ENCODE results near the gene CHMP6.
A peak's percentile ranks its signal among the peaks of the same experiment; 100 is the strongest.

Gene CHMP6

DNA sequence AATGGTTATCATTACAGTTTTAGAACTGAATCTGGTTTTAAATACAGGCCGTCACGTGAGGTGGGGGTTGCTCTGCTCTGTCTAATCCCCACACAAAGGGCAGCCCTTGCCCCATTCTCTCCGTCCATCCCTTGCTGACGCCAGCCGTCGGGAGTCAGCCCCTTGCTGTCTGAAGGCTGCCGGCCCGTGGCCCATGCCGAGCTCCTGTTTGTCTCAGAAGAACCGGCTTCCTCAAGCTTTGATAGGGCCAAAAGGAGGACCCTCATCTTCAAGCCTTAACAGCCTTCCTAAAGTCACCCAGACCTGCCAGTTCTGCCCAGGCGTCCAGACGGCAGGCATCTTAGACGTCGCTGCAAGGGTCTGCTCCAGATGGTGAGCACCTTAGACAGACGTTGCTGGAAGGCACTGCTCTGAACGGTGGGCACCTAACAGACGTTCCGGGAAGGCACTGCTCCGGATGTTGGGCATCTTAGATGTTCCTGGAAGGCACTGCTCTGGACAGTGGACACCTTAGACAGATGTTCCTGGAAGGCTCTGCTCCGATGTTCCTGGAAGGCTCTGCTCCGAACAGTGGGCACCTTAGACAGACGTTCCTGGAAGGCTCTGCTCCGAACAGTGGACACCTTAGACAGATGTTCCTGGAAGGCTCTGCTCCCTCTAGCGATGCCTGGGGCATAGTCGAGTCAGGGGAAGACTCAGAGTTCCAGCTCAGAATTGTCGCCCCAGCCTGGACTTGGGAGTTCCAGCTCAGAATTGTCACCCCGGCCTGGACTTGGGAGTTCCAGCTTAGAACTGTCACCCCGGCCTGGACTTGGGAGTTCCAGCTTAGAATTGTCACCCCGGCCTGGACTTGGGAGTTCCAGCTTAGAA lies 35.1 kb upstream of the CHMP6 start:
- no peak for DNase-seq (ENCODE audit: low spot score)

DNA sequence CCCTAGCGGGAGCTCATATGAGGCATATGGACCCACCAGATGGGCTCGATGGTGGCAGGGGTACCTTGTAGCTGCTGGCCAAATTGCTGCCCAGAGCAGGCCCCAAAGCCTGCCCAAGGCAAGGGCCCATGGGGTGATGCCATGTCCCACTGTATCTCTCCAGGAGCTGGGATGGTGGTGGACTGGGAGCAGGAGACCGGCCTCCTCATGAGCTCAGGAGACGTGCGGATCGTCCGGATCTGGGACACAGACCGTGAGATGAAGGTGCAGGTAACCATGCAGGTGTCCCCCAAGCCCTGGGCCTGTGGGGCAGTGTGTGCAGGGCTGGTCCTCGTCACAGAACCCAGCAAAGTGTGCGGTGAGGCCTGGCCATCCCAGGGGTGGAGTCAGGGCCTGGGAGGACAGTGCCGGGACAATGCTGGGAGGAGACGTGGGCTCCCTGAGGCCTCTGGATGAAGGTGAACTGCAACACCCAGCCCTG lies 34.1 kb upstream of the CHMP6 start:
- DNase-seq (ENCODE audit: low spot score), result no peak

GRCh38 chr17:80959330-80960036 lies 32.2 kb upstream of the CHMP6 start:
- peak; percentile 67 for DNase-seq (ENCODE audit: low spot score)

DNA sequence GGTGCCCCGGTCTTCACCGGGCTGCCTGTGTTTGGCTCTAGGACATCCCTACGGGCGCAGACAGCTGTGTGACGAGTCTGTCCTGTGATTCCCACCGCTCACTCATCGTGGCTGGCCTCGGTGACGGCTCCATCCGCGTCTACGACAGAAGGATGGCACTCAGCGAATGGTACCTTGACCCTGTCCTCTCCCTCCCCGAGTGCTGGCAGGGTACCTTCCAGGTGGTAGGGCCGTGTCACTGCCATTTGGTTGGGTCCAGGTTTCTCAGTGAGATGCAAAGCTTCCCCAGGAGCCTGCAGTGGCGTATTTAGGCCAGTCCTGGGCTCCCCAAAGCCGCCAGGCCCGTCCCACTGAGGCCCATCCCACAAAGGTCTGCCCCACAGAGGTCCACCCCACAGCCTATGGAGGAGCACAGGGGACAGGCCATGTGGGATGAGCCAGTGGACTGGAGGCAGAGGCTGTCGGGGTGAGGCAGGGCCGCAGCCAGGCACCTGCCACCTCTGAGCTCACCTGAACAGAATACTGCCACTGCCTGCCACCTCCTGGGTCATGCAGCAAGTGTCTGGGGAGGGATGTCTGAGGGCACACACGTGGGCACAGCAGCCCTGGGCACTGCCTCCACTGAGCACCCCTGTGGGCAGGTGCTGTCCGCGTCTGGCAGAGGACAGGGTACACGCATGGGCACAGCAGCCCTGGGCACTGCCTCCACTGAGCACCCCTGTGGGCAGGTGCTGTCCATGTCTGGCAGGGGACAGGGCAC lies 31.4 kb upstream of the CHMP6 start:
- DNase-seq (ENCODE audit: low spot score), result no peak

GRCh38 chr17:80960797-80961452 lies 30.7 kb upstream of the CHMP6 start:
- no peak for DNase-seq (ENCODE audit: low spot score)

DNA sequence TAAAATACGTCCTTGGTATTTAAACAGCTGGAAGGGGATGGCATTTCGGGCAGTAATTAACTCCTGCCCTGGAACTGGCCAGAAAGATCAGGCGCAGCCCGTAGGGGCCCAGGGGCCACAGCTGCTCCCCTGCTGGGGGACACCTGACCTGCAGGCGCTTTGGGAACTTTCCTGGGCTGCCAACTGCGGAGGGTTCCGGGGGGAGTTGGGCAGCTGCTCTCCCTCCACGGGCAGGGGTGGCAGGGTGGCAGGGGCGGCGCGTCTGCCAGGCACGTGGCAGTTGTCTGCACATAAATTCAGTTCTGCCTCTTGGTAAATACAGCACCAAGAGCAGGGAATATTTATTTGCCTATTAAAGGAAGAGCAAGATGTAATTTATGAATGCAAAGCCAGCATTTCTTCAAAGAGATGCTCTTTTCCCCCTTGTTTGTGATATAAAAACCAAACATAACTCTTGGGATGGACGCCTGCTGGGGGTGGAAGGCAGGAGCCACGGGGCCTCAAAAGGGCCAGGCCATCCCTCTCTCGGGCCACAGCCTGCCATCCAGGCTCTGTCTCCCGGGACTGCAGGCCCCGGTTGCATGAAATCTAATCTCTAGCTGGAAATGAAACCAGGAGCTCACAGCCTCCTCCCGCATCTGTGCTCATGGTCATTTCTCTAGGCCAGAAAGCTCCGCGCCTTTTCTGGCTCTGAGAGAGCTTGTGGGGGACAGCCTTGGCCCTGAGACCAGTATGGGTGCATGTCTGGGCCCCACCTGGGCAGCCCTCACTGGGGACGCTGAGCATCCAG lies 29.9 kb upstream of the CHMP6 start:
- DNase-seq (ENCODE audit: low spot score), result no peak

GRCh38 chr17:80962356-80963329 lies 29.0 kb upstream of the CHMP6 start:
- DNase-seq (ENCODE audit: low spot score), result no peak

DNA sequence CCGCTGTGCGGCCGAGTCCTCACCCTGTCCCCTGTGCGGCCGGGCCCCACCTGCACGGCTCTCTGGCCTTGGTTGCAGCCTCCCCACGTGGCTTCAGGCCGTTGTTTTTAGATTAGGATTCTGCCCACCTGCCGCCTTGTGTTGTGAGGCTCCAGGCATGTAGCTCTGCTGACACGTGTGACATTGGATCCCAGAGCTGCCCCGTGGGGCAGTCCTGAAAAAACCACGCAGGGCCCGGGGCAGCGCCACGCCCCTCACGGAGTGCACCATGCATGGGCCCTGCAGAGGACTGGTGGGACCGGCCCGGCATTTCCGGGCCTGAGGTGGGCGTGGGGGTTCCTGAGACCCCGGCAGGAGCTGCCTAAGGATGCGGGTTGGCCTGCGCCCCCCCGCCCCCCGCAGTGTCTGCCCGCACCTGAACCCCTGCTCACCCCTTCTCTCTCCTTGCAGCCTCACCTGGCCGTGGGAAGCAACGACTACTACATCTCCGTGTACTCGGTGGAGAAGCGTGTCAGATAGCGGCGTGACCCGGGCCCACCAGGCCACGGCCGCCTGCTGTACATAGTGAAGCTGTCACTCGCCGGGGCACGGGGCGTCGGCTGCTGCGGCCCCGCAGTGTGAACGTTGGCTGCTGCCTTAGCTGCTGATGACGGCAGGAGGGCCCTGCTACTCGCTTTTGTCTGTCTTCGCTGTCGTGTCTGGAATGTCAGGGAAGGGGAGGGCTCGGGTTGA lies 27.7 kb upstream of the CHMP6 start:
- no peak for DNase-seq (ENCODE audit: low spot score)

DNA sequence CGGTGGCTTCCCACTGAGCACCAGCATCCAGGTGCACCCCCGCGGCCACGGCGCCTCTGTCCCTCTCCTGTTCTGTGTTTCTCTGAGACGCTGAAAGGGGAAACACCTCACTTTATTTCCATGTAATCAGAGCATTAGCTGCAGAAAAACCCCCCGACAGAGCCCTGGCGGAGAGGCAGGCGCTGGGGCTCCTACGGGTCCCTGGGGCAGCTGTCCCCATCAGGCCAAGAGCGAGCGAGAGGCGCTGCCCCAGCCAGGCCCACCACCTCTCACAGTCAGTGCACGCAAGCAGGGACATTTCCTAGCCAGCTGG lies 27.1 kb upstream of the CHMP6 start:
- no peak for DNase-seq (ENCODE audit: low spot score)

- DNase-seq (ENCODE audit: low spot score), result no peak
Measured at GRCh38 chr17:80964859-80965580, 26.6 kb upstream of the CHMP6 start.

DNA sequence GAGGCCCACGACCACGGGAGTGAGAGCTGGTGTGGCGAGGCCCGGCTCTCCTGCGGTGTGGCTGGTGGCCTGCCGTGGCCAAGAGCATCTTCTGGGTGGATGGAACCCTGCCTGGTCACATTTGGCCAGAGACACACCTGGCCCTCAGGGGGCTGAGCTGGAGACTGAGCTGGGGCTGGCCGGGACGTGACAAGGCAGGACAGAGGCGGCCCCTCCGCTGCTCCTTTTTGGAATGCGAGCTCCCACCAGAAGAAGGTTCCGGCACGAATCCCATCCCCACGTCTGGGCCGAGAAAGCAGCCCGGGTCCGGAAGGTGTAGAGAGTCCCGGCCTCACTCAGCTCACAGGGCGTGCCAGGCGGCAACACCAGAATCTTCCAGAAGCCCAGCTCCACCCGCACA lies 26.0 kb upstream of the CHMP6 start:
- no peak for DNase-seq (ENCODE audit: low spot score)

- no peak for DNase-seq (ENCODE audit: low spot score)
Measured at GRCh38 chr17:80967404-80967872, 24.2 kb upstream of the CHMP6 start.

- peak; percentile 84 for DNase-seq (ENCODE audit: low spot score)
Measured at GRCh38 chr17:80968602-80969029, 23.0 kb upstream of the CHMP6 start.

- DNase-seq (ENCODE audit: low spot score), result no peak
Measured at GRCh38 chr17:80969030-80969673, 22.5 kb upstream of the CHMP6 start.

DNA sequence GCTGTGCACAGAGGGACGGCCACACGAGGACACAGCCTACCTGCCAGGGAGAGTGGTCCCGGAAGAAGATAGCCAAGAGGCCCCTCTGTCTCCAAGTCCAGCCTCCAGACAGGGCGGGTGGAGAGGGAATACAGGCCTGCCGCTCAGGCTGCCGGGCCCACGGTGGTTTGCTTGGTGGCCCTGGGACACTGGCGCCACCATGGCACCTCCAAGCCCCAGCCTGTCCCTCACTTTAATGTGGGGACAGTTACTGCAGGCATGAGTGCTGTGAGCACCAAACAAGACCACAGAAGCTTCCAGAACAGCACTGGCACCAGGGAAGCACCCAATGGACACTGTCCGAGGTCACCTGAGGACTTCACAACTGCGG lies 22.0 kb upstream of the CHMP6 start:
- no peak for DNase-seq (ENCODE audit: low spot score)

GRCh38 chr17:80970044-80970761 lies 21.4 kb upstream of the CHMP6 start:
- no peak for DNase-seq (ENCODE audit: low spot score)
